OCI-LY7 (cell line): ENCODE data around the gene IGFL4. TPM values are rescaled to one million over a fixed set of nuclear protein-coding genes. Genes with fewer than 3 reads are reported as not detected.

Experiments
- BruUV-seq: library from RNA; stranded (reverse); fragments of 400-500 nt; replicated peaks from 2 replicates; lab custom pipeline; 2021; lab: Mats Ljungman, UMichigan
- CTCF ChIA-PET: fragments of 300-600 bp; sonication (Branson Sonifier 250); formaldehyde crosslinking; loops from one replicate; lab custom pipeline; 2022; ENCODE audit warnings: antibody characterized with exemption; ENCODE audit not compliant: unreplicated experiment; lab: Charles Lee
- POLR2A ChIA-PET: fragments of 300-600 bp; sonication (Branson Sonifier 250); formaldehyde crosslinking; loops from one replicate; lab custom pipeline; 2022; ENCODE audit warnings: antibody characterized with exemption; lab: Charles Lee
- DNase-seq: peaks from one replicate; pipeline ENCODE4 v3.0.0-alpha.2; 2015; ENCODE audit warnings: low spot score
- H2AFZ ChIP-seq: fragments of 200-600 bp; sonication (generic), shearing (Covaris generic); 2 replicates; pipeline ENCODE4 v1.6.1; 2014; ENCODE audit warnings: mild to moderate bottlenecking, antibody characterized with exemption, low read length, moderate library complexity
- H3K27ac ChIP-seq: fragments of 200-600 bp; sonication (generic); 2 replicates; pipeline ENCODE4 v1.5.1; 2014; ENCODE audit warnings: mixed run types, low read depth, mild to moderate bottlenecking, moderate library complexity, low read length, inconsistent platforms; ENCODE audit not compliant: poor library complexity, severe bottlenecking
- H3K36me3 ChIP-seq: fragments of 200-600 bp; sonication (generic); 2 replicates; pipeline ENCODE4 v1.6.1; 2014; ENCODE audit warnings: mild to moderate bottlenecking, antibody characterized with exemption, low read length, moderate library complexity, mixed read lengths; ENCODE audit not compliant: insufficient read depth
- H3K4me1 ChIP-seq: fragments of 200-600 bp; sonication (generic); 2 replicates; pipeline ENCODE4 v1.5.1; 2014; ENCODE audit warnings: mild to moderate bottlenecking, low read length; ENCODE audit not compliant: insufficient read depth, poor library complexity, severe bottlenecking
- H3K4me2 ChIP-seq: fragments of 200-600 bp; sonication (generic); 2 replicates; pipeline ENCODE4 v1.6.1; 2014; ENCODE audit warnings: mild to moderate bottlenecking, low read length
- H3K4me3 ChIP-seq: fragments of 200-600 bp; sonication (generic); 2 replicates; pipeline ENCODE4 v1.5.1; 2014; ENCODE audit warnings: mild to moderate bottlenecking, low read depth, low read length; ENCODE audit not compliant: poor library complexity, severe bottlenecking
- H3K79me2 ChIP-seq: fragments of 200-600 bp; sonication (generic); 2 replicates; pipeline ENCODE4 v1.6.1; 2016; ENCODE audit warnings: low read depth, mild to moderate bottlenecking, low read length, moderate library complexity, mixed read lengths; ENCODE audit not compliant: insufficient read depth
- H3K9me2 ChIP-seq: fragments of 200-600 bp; sonication (generic); 2 replicates; pipeline ENCODE4 v1.6.1; 2016; ENCODE audit warnings: mild to moderate bottlenecking, low read length, mixed read lengths; ENCODE audit not compliant: insufficient read depth
- H3K9me3 ChIP-seq: fragments of 200-600 bp; sonication (generic); 2 replicates; pipeline ENCODE4 v1.6.1; 2014; ENCODE audit warnings: mild to moderate bottlenecking, mixed run types, low read length, mixed read lengths
- H4K20me1 ChIP-seq: fragments of 200-600 bp; sonication (generic); 2 replicates; pipeline ENCODE4 v1.6.1; 2014; ENCODE audit warnings: mild to moderate bottlenecking, antibody characterized with exemption, low read length, moderate library complexity, mixed read lengths; ENCODE audit not compliant: insufficient read depth
- CTCF ChIP-seq: fragments of 200-600 bp; sonication (generic); conservative IDR thresholded peaks from 2 replicates; pipeline ENCODE4 v1.5.1; 2014; ENCODE audit warnings: mild to moderate bottlenecking, antibody characterized with exemption, low read length, moderate library complexity, mixed read lengths
- EZH2phosphoT487 ChIP-seq: fragments of 200-600 bp; sonication (generic); IDR thresholded peaks from 2 replicates; pipeline ENCODE4 v1.6.1; 2018; ENCODE audit warnings: low read depth, borderline replicate concordance, mild to moderate bottlenecking, mixed run types, antibody characterized with exemption, low read length, moderate library complexity, mixed read lengths
- intact Hi-C: fragments of 100-400 bp; cut with micrococcal nuclease; formaldehyde crosslinking; loops from one replicate; pipeline ENCODE4 v1.10.0; 2022; ENCODE audit not compliant: unreplicated experiment
- total RNA-seq, 2 experiments: library from RNA; depleted of rRNA in 1 of 2; stranded (reverse); fragments of >200 nt in 1 of 2; shearing (Covaris generic) in 1 of 2; gene quantifications; 2 replicates each; pipeline ENCODE4 v1.2.3, GENCODE V29; 2014 to 2022

IGFL4 gene
- total RNA-seq, 2 experiments from 2014 or later, result not detected

DNA sequence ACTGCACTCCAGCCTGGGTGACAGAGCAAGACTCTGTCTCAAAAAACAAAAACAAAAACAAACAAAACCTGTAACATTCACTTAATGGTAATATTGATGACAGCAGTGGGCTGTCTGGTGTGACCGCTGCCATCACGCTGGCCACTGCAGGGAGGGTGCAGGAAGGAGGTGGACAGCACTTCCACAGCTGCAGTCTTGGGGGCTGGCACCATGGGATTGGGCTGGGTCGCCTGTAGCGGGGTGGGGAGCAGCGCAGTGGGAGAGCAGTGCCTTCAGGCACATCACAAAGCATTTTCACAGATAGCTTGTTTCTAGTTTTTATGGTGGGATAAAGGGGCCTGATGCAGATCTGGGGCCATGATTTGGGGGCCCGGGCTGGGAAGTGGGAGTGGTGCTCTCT lies 5.3 kb downstream of the IGFL4 start:
- BruUV-seq, result no TSS peak
- DNase-seq, result no peak
- H2AFZ ChIP-seq, result no peak overlapping the region
- H3K4me1 ChIP-seq, result no peaks in the 10 kb centered on the region
- TF ChIP-seq EZH2phosphoT487 (no peak), CTCF (no peak)
- H3K9me2 ChIP-seq, result no peaks in the 10 kb centered on the region
- H3K36me3 ChIP-seq, result no peaks in the 10 kb centered on the region; the same call in 1 of the 2 replicates
- intact Hi-C loops, result no loop called here
- H3K79me2 ChIP-seq, result no peaks in the 10 kb centered on the region
- H3K27ac ChIP-seq, result no peak overlapping the region
- H4K20me1 ChIP-seq, result no peaks in the 10 kb centered on the region
- POLR2A ChIA-PET, result no interaction called here
- no peak overlapping the region for H3K4me2 ChIP-seq
- H3K9me3 ChIP-seq, result no peaks in the 10 kb centered on the region
- CTCF ChIA-PET, result no interaction called here
- no peak overlapping the region for H3K4me3 ChIP-seq

GRCh38 chr19:46033401-46033800 lies 7.4 kb downstream of the IGFL4 start:
- Histone ChIP-seq H4K20me1 (no peaks in the 10 kb centered on the region), H2AFZ (no peak overlapping the region), H3K9me3 (peaks cover 4% of the 10 kb centered on the region; the same call in 1 of the 2 replicates), H3K36me3 (peaks cover 3% of the 10 kb centered on the region; the same call in 1 of the 2 replicates), H3K4me1 (no peaks in the 10 kb centered on the region), H3K4me2 (no peak overlapping the region), H3K9me2 (no peaks in the 10 kb centered on the region), H3K27ac (no peak overlapping the region), H3K79me2 (no peaks in the 10 kb centered on the region), H3K4me3 (no peak overlapping the region)
- ChIA-PET CTCF (no interaction called here), POLR2A (interaction anchor here (0.6 kb wide), 1 partner anchor 316 kb away, joined by 10 read pairs; no protein-coding TSS in a partner anchor)
- BruUV-seq, result no TSS peak
- TF ChIP-seq CTCF (no peak), EZH2phosphoT487 (no peak)
- intact Hi-C loops, result no loop called here
- DNase-seq, result no peak

DNA sequence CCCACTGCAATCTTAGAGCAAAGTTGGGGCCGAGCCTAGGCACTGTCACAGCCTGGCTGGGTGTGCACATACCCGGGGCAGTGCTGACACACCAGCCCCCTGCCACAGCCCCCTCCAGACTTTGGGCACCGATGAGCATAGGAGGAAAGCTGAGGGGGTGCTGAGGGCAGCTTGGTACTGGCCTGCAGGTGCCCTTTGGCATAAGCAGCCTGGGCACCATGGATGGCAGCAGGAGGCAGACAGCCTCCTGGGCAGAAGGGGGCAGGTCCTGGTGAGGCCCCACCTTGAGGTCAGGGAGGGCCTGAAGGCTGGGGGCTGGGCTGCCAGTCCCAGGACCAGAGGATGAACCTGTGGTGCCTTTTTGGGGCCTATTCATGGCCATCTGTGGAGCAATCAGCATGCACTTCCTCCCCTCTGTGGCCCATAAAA lies 8.2 kb downstream of the IGFL4 start:
- Histone ChIP-seq H3K27ac (no peak overlapping the region), H3K4me1 (no peaks in the 10 kb centered on the region), H3K9me3 (peaks cover 4% of the 10 kb centered on the region; the same call in 1 of the 2 replicates), H3K79me2 (no peaks in the 10 kb centered on the region), H4K20me1 (no peaks in the 10 kb centered on the region), H3K4me2 (no peak overlapping the region), H3K36me3 (peaks cover 3% of the 10 kb centered on the region; the same call in 1 of the 2 replicates), H3K4me3 (no peak overlapping the region), H3K9me2 (no peaks in the 10 kb centered on the region), H2AFZ (no peak overlapping the region)
- TF ChIP-seq EZH2phosphoT487 (no peak), CTCF (no peak)
- ChIA-PET CTCF (no interaction called here), POLR2A (no interaction called here)
- no peak for DNase-seq
- BruUV-seq, result no TSS peak
- intact Hi-C loops, result no loop called here
